ENCODE measurements around the gene DLGAP3.

The DLGAP3 gene

GRCh38 chr1:34927316-34927715, 2.1 kb downstream of the DLGAP3 start:
- H3K27me3 ChIP-seq (ENCODE audit: low read depth, low read length), result peaks cover 34% of the 10 kb centered on the region
- peaks cover 0 to 13% of the 10 kb centered on the region in 2 donors for H3K4me1 ChIP-seq (ENCODE audit: control insufficient read depth in 1 of 2, insufficient read depth in 2 of 2, low read length in 2 of 2)
- H3K9me3 ChIP-seq (ENCODE audit: control insufficient read depth in 1 of 2, low read length in 2 of 2), result no peaks in the 10 kb centered on the region
- H3K36me3 ChIP-seq (ENCODE audit: control insufficient read depth in 1 of 2, insufficient read depth in 2 of 2, low read length in 2 of 2), result no peaks in the 10 kb centered on the region
- H3K4me3 ChIP-seq (ENCODE audit: low read depth in 1 of 2, low read length in 2 of 2), result no peak overlapping the region
- H3K27ac ChIP-seq (ENCODE audit: low read length), result no peak overlapping the region

GRCh38 chr1:34926894-34927293, 2.6 kb downstream of the DLGAP3 start:
- Histone ChIP-seq H3K9me3 (ENCODE audit: control insufficient read depth in 1 of 2, low read length in 2 of 2) (no peaks in the 10 kb centered on the region), H3K27me3 (ENCODE audit: low read depth, low read length) (peaks cover 34% of the 10 kb centered on the region), H3K4me1 (ENCODE audit: control insufficient read depth in 1 of 2, insufficient read depth in 2 of 2, low read length in 2 of 2) (peaks cover 0 to 13% of the 10 kb centered on the region in 2 donors), H3K27ac (ENCODE audit: low read length) (no peak overlapping the region), H3K4me3 (ENCODE audit: low read depth in 1 of 2, low read length in 2 of 2) (no peak overlapping the region), H3K36me3 (ENCODE audit: control insufficient read depth in 1 of 2, insufficient read depth in 2 of 2, low read length in 2 of 2) (no peaks in the 10 kb centered on the region)

- Histone ChIP-seq H3K27me3 (ENCODE audit: low read depth, low read length) (peaks cover 34% of the 10 kb centered on the region), H3K4me1 (ENCODE audit: control insufficient read depth in 1 of 2, insufficient read depth in 2 of 2, low read length in 2 of 2) (peaks cover 0 to 13% of the 10 kb centered on the region in 2 donors), H3K36me3 (ENCODE audit: control insufficient read depth in 1 of 2, insufficient read depth in 2 of 2, low read length in 2 of 2) (no peaks in the 10 kb centered on the region), H3K27ac (ENCODE audit: low read length) (no peak overlapping the region), H3K4me3 (ENCODE audit: low read depth in 1 of 2, low read length in 2 of 2) (no peak overlapping the region), H3K9me3 (ENCODE audit: control insufficient read depth in 1 of 2, low read length in 2 of 2) (no peaks in the 10 kb centered on the region)
Observed at GRCh38 chr1:34926156-34926555, 3.3 kb downstream of the DLGAP3 start.

DNA sequence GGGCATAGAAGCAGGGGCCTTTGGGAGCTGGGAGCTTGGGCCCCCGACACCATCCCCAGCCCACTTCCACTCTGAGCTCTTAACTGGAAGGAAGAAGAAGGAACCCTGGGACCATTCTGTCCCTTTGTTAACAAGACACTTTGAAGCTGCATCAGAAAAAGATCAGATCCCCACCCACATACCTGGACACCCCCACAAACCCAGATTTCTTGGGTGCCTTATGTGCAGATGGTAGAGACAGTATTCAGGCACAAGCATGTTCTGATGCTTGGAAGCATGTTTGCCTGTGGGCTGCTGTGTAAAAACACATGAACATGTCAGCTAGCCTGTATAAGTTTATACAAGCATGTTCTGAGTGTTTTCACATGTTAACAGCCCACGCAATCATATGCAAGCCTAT, 3.7 kb downstream of the DLGAP3 start:
- no peak overlapping the region for H3K27ac ChIP-seq (ENCODE audit: low read length)
- no peaks in the 10 kb centered on the region for H3K36me3 ChIP-seq (ENCODE audit: control insufficient read depth in 1 of 2, insufficient read depth in 2 of 2, low read length in 2 of 2)
- no peak overlapping the region for H3K4me3 ChIP-seq (ENCODE audit: low read depth in 1 of 2, low read length in 2 of 2)
- no peaks in the 10 kb centered on the region for H3K9me3 ChIP-seq (ENCODE audit: control insufficient read depth in 1 of 2, low read length in 2 of 2)
- peaks cover 31% of the 10 kb centered on the region for H3K27me3 ChIP-seq (ENCODE audit: low read depth, low read length)
- H3K4me1 ChIP-seq (ENCODE audit: control insufficient read depth in 1 of 2, insufficient read depth in 2 of 2, low read length in 2 of 2), result peaks cover 0 to 13% of the 10 kb centered on the region in 2 donors

GRCh38 chr1:34924759-34925555, 4.5 kb downstream of the DLGAP3 start:
- no peak overlapping the region for H3K4me3 ChIP-seq (ENCODE audit: low read depth in 1 of 2, low read length in 2 of 2)
- H3K4me1 ChIP-seq (ENCODE audit: control insufficient read depth in 1 of 2, insufficient read depth in 2 of 2, low read length in 2 of 2), result peaks cover 0 to 10% of the 10 kb centered on the region in 2 donors
- no peaks in the 10 kb centered on the region for H3K9me3 ChIP-seq (ENCODE audit: control insufficient read depth in 1 of 2, low read length in 2 of 2)
- peaks cover 27% of the 10 kb centered on the region for H3K27me3 ChIP-seq (ENCODE audit: low read depth, low read length)
- no peaks in the 10 kb centered on the region for H3K36me3 ChIP-seq (ENCODE audit: control insufficient read depth in 1 of 2, insufficient read depth in 2 of 2, low read length in 2 of 2)
- H3K27ac ChIP-seq (ENCODE audit: low read length), result no peak overlapping the region

GRCh38 chr1:34923490-34923889, 6.0 kb downstream of the DLGAP3 start:
- Histone ChIP-seq H3K4me1 (ENCODE audit: control insufficient read depth in 1 of 2, insufficient read depth in 2 of 2, low read length in 2 of 2) (no peaks in the 10 kb centered on the region), H3K4me3 (ENCODE audit: low read depth in 1 of 2, low read length in 2 of 2) (no peak overlapping the region), H3K27ac (ENCODE audit: low read length) (no peak overlapping the region), H3K9me3 (ENCODE audit: control insufficient read depth in 1 of 2, low read length in 2 of 2) (no peaks in the 10 kb centered on the region), H3K36me3 (ENCODE audit: control insufficient read depth in 1 of 2, insufficient read depth in 2 of 2, low read length in 2 of 2) (no peaks in the 10 kb centered on the region), H3K27me3 (ENCODE audit: low read depth, low read length) (peaks cover 19% of the 10 kb centered on the region)

DNA sequence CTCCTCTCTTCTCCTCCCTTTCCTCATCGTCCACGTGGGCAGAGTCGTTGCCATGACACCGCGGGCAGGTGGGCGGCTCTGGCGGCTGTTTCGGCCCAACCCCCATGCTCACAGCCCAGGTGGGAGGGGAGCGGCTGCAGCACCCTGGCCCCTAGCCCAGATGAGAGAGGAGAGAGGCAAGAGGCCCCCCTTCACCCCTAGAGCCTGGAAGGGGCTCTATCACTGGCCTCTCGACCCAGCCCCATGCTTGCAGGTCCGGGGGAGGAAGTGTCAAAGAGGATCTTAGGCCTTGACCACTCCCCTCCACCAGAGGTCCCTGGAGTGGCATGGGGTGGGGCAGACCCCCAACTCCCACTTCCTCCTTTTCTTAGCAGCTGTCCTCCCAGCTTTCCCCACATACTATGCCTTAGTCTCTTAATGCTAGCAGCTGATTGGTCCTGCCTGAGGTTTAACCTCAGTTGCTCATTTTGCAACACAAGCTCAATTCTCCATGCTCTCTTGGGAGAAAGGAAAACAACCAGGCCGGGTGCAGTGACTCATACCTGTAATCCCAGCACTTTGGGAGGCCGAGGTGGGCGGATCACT, 10.4 kb downstream of the DLGAP3 start:
- Histone ChIP-seq H3K9me3 (ENCODE audit: control insufficient read depth in 1 of 2, low read length in 2 of 2) (no peaks in the 10 kb centered on the region), H3K4me3 (ENCODE audit: low read depth in 1 of 2, low read length in 2 of 2) (no peak overlapping the region), H3K4me1 (ENCODE audit: control insufficient read depth in 1 of 2, insufficient read depth in 2 of 2, low read length in 2 of 2) (no peaks in the 10 kb centered on the region), H3K27ac (ENCODE audit: low read length) (no peak overlapping the region), H3K27me3 (ENCODE audit: low read depth, low read length) (no peaks in the 10 kb centered on the region), H3K36me3 (ENCODE audit: control insufficient read depth in 1 of 2, insufficient read depth in 2 of 2, low read length in 2 of 2) (no peaks in the 10 kb centered on the region)

DNA sequence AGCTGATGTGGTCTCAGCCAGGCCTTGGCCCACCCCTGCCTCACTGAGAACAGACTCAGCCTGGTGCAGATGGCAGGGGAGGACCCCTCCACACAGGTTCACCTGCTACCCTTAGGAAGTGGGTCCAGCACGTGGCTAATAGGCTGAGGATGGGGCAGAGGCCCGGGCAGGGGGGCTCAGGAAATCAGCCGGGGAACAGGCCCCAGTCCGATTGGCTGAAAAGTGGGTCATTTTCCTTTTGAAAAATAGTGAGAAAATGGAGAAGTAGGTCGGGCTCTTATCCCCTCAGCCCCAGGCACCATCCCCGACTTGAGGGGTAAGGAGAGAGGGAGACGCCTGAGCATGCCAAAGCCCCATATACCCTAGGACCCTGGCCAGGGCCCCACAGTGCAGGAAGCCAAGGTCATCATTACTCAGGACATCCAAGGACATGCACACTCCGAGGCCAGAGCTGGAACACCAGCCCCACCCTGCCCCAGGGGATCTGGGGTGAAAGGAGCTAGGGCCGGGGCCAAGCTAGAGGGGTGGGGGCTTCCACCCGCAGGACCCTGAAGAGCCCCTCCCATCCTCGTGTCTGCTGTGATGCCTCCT, 11.0 kb downstream of the DLGAP3 start:
- Histone ChIP-seq H3K27me3 (ENCODE audit: low read depth, low read length) (no peaks in the 10 kb centered on the region), H3K4me3 (ENCODE audit: low read depth in 1 of 2, low read length in 2 of 2) (no peak overlapping the region), H3K27ac (ENCODE audit: low read length) (no peak overlapping the region), H3K36me3 (ENCODE audit: control insufficient read depth in 1 of 2, insufficient read depth in 2 of 2, low read length in 2 of 2) (no peaks in the 10 kb centered on the region), H3K4me1 (ENCODE audit: control insufficient read depth in 1 of 2, insufficient read depth in 2 of 2, low read length in 2 of 2) (no peaks in the 10 kb centered on the region), H3K9me3 (ENCODE audit: control insufficient read depth in 1 of 2, low read length in 2 of 2) (no peaks in the 10 kb centered on the region)

GRCh38 chr1:34917017-34917416, 12.4 kb downstream of the DLGAP3 start:
- Histone ChIP-seq H3K9me3 (ENCODE audit: control insufficient read depth in 1 of 2, low read length in 2 of 2) (no peaks in the 10 kb centered on the region), H3K27me3 (ENCODE audit: low read depth, low read length) (no peaks in the 10 kb centered on the region), H3K36me3 (ENCODE audit: control insufficient read depth in 1 of 2, insufficient read depth in 2 of 2, low read length in 2 of 2) (no peaks in the 10 kb centered on the region), H3K4me3 (ENCODE audit: low read depth in 1 of 2, low read length in 2 of 2) (no peak overlapping the region), H3K4me1 (ENCODE audit: control insufficient read depth in 1 of 2, insufficient read depth in 2 of 2, low read length in 2 of 2) (no peaks in the 10 kb centered on the region), H3K27ac (ENCODE audit: low read length) (no peak overlapping the region)

- H3K27ac ChIP-seq (ENCODE audit: low read length), result no peak overlapping the region
- H3K4me3 ChIP-seq (ENCODE audit: low read depth in 1 of 2, low read length in 2 of 2), result no peak overlapping the region
- no peaks in the 10 kb centered on the region for H3K36me3 ChIP-seq (ENCODE audit: control insufficient read depth in 1 of 2, insufficient read depth in 2 of 2, low read length in 2 of 2)
- H3K4me1 ChIP-seq (ENCODE audit: control insufficient read depth in 1 of 2, insufficient read depth in 2 of 2, low read length in 2 of 2), result no peaks in the 10 kb centered on the region
- H3K9me3 ChIP-seq (ENCODE audit: control insufficient read depth in 1 of 2, low read length in 2 of 2), result no peaks in the 10 kb centered on the region
- no peaks in the 10 kb centered on the region for H3K27me3 ChIP-seq (ENCODE audit: low read depth, low read length)
Observed at GRCh38 chr1:34916104-34916503, 13.3 kb downstream of the DLGAP3 start.

- Histone ChIP-seq H3K4me3 (ENCODE audit: low read depth in 1 of 2, low read length in 2 of 2) (no peak overlapping the region), H3K27me3 (ENCODE audit: low read depth, low read length) (no peaks in the 10 kb centered on the region), H3K4me1 (ENCODE audit: control insufficient read depth in 1 of 2, insufficient read depth in 2 of 2, low read length in 2 of 2) (no peaks in the 10 kb centered on the region), H3K27ac (ENCODE audit: low read length) (no peak overlapping the region), H3K9me3 (ENCODE audit: control insufficient read depth in 1 of 2, low read length in 2 of 2) (no peaks in the 10 kb centered on the region), H3K36me3 (ENCODE audit: control insufficient read depth in 1 of 2, insufficient read depth in 2 of 2, low read length in 2 of 2) (no peaks in the 10 kb centered on the region)
Observed at GRCh38 chr1:34915521-34915920, 13.9 kb downstream of the DLGAP3 start.

Data from muscle layer of duodenum (tissue), 2 donors.